Fibroblast of lung (primary cell): ENCODE results near the gene C7orf57. TPM values are rescaled to one million over a fixed set of nuclear protein-coding genes. Genes with fewer than 3 reads are reported as not detected.

Source experiments
- DNase-seq, 2 donors: peaks; one replicate each; pipeline versions ENCODE4 v3.0.0 to v3.0.0-alpha.2; 2010; ENCODE audit warnings: low read depth in 2 of 2
- H2AFZ ChIP-seq: 2 replicates; pipeline ENCODE4 v1.5.1; 2012; ENCODE audit warnings: low read length, control low read depth, inconsistent platforms
- H3K27ac ChIP-seq: 2 replicates; pipeline ENCODE4 v1.5.1; 2011; ENCODE audit warnings: low read length, control low read depth; ENCODE audit not compliant: insufficient read depth
- H3K27me3 ChIP-seq: 2 replicates; pipeline ENCODE4 v1.5.1; 2011; ENCODE audit warnings: mild to moderate bottlenecking, low read length; ENCODE audit not compliant: control insufficient read depth, insufficient read depth
- H3K36me3 ChIP-seq: 2 replicates; pipeline ENCODE4 v1.5.1; 2011; ENCODE audit warnings: low read length; ENCODE audit not compliant: control insufficient read depth, insufficient read depth
- H3K4me1 ChIP-seq: 2 replicates; pipeline ENCODE4 v1.5.1; 2011; ENCODE audit warnings: low read length; ENCODE audit not compliant: control insufficient read depth, insufficient read depth; ENCODE audit errors: extremely low read depth
- H3K4me2 ChIP-seq: 2 replicates; pipeline ENCODE4 v1.5.1; 2011; ENCODE audit warnings: low read length, control low read depth; ENCODE audit not compliant: insufficient read depth; ENCODE audit errors: extremely low read depth
- H3K4me3 ChIP-seq, 4 experiments: fragments of 200-600 bp in 1 of 4; sonication (generic) in 1 of 4; replicated peaks in 1 of 4; 2 replicates each; pipeline ENCODE4 v1.5.1; 2011 to 2016; ENCODE audit warnings: low read length in 4 of 4, low read depth in 3 of 4, mild to moderate bottlenecking in 3 of 4, control low read depth in 2 of 4, inconsistent platforms in 1 of 4, mixed read lengths in 1 of 4; ENCODE audit not compliant: insufficient read depth in 1 of 4; ENCODE audit errors: control extremely low read depth in 1 of 4
- H3K79me2 ChIP-seq: 2 replicates; pipeline ENCODE4 v1.5.1; 2012; ENCODE audit warnings: mild to moderate bottlenecking, low read length, inconsistent platforms; ENCODE audit not compliant: control insufficient read depth, insufficient read depth
- H3K9ac ChIP-seq: 2 replicates; pipeline ENCODE4 v1.5.1; 2011; ENCODE audit warnings: mild to moderate bottlenecking, low read length, control low read depth; ENCODE audit not compliant: insufficient read depth
- H3K9me3 ChIP-seq: 2 replicates; pipeline ENCODE4 v1.5.1; 2012; ENCODE audit warnings: low read depth, low read length; ENCODE audit not compliant: control insufficient read depth, insufficient read depth
- H4K20me1 ChIP-seq: 2 replicates; pipeline ENCODE4 v1.5.1; 2011; ENCODE audit warnings: low read length; ENCODE audit not compliant: control insufficient read depth, insufficient read depth; ENCODE audit errors: extremely low read depth
- CTCF ChIP-seq, 2 donors: IDR thresholded peaks in 1 of 2; conservative IDR thresholded peaks in 1 of 2; 1 replicate in 1 of 2; 2 replicates in 1 of 2; pipeline ENCODE4 v1.5.1; 2011 to 2012; ENCODE audit warnings: low read length in 2 of 2, control low read depth in 1 of 2, inconsistent platforms in 1 of 2, low read depth in 1 of 2, mild to moderate bottlenecking in 1 of 2
- EZH2 ChIP-seq: IDR thresholded peaks from 2 replicates; pipeline ENCODE4 v1.5.1; 2012; ENCODE audit warnings: low read length, control low read depth, mild to moderate bottlenecking; ENCODE audit errors: missing control alignments
- polyA plus RNA-seq, 2 donors: library from polyadenylated mRNA; depleted of rRNA in 1 of 2; stranded (reverse) in 1 of 2; unstranded in 1 of 2; fragments of >200 nt; gene quantifications; 2 replicates each; pipeline ENCODE4 v1.2.1, GENCODE V29; 2011 to 2012; ENCODE audit warnings: missing spikeins in 1 of 2
- total RNA-seq: library from RNA; depleted of rRNA; stranded (reverse); fragments of >200 nt; gene quantifications from 2 replicates; pipeline ENCODE4 v1.2.1, GENCODE V29; 2014

Gene C7orf57
- total and polyA plus RNA-seq, 2 donors (not counting 1 experiment from before 2014, with no cell fraction given): not detected

- TF ChIP-seq CTCF (conservative IDR thresholded peaks at IDR 0.05 in 1 of 2, IDR thresholded peaks at IDR 0.05 in 1 of 2; ENCODE audit: low read depth in 1 of 2, low read length in 2 of 2): no peak
- TF ChIP-seq EZH2: no peak
- no peak overlapping the region for H3K4me2 ChIP-seq
- no peak for DNase-seq
- H3K4me3 ChIP-seq: no peak overlapping the region
- H3K9ac ChIP-seq: no peak overlapping the region
- H3K9me3 ChIP-seq: no peaks in the 10 kb centered on the region
- H3K79me2 ChIP-seq: no peaks in the 10 kb centered on the region
- peaks cover 11% of the 10 kb centered on the region for H3K36me3 ChIP-seq
- no peak overlapping the region for H3K27ac ChIP-seq
- no peaks in the 10 kb centered on the region for H3K4me1 ChIP-seq
- H4K20me1 ChIP-seq: no peaks in the 10 kb centered on the region
- no peak overlapping the region for H2AFZ ChIP-seq
- H3K27me3 ChIP-seq: no peaks in the 10 kb centered on the region
Measured at GRCh38 chr7:48101352-48101751, 66.0 kb downstream of the C7orf57 start.

GRCh38 chr7:48101968-48102367 is 66.6 kb downstream of the C7orf57 start:
- Histone ChIP-seq H3K4me1 (no peaks in the 10 kb centered on the region), H3K4me2 (no peak overlapping the region), H3K9me3 (no peaks in the 10 kb centered on the region), H3K27me3 (no peaks in the 10 kb centered on the region), H3K9ac (no peak overlapping the region), H3K36me3 (peaks cover 12% of the 10 kb centered on the region), H4K20me1 (no peaks in the 10 kb centered on the region), H3K4me3 (no peak overlapping the region), H2AFZ (no peak overlapping the region), H3K79me2 (no peaks in the 10 kb centered on the region), H3K27ac (no peak overlapping the region)
- TF ChIP-seq CTCF (conservative IDR thresholded peaks at IDR 0.05 in 1 of 2, IDR thresholded peaks at IDR 0.05 in 1 of 2; ENCODE audit: low read depth in 1 of 2, low read length in 2 of 2): peak; percentile 9 to 26
- no peak for TF ChIP-seq EZH2
- no peak for DNase-seq

- H4K20me1 ChIP-seq: no peaks in the 10 kb centered on the region
- H3K4me2 ChIP-seq: no peak overlapping the region
- peaks cover 14% of the 10 kb centered on the region for H3K36me3 ChIP-seq
- H3K9me3 ChIP-seq: no peaks in the 10 kb centered on the region
- no peak overlapping the region for H2AFZ ChIP-seq
- H3K9ac ChIP-seq: no peak overlapping the region
- TF ChIP-seq EZH2 (no peak), CTCF (conservative IDR thresholded peaks at IDR 0.05 in 1 of 2, IDR thresholded peaks at IDR 0.05 in 1 of 2; ENCODE audit: low read depth in 1 of 2, low read length in 2 of 2) (no peak)
- DNase-seq: no peak
- no peaks in the 10 kb centered on the region for H3K4me1 ChIP-seq
- H3K27me3 ChIP-seq: no peaks in the 10 kb centered on the region
- no peak overlapping the region for H3K27ac ChIP-seq
- no peak overlapping the region for H3K4me3 ChIP-seq
- no peaks in the 10 kb centered on the region for H3K79me2 ChIP-seq
Measured at GRCh38 chr7:48102530-48102929, 67.2 kb downstream of the C7orf57 start.
